MM.1S (cell line): Measurements from ENCODE around the gene KCNT1.

Experiments
- DNase-seq: peaks from one replicate; pipeline ENCODE4 v3.0.0-alpha.2; 2015
- H2AFZ ChIP-seq: fragments of 300-600 bp; sonication (generic); 2 replicates; pipeline ENCODE4 v1.6.0; 2016; ENCODE audit warnings: antibody characterized with exemption, low read length
- H3F3A ChIP-seq: fragments of 300-600 bp; sonication (generic); 2 replicates; pipeline ENCODE4 v1.6.1; 2016; ENCODE audit warnings: mild to moderate bottlenecking, antibody characterized with exemption, low read length, moderate library complexity, mixed read lengths; ENCODE audit not compliant: insufficient read depth
- H3K27ac ChIP-seq: fragments of 300-600 bp; sonication (generic); 2 replicates; pipeline ENCODE4 v1.5.1; 2016; ENCODE audit warnings: mild to moderate bottlenecking, low read length
- H3K27me3 ChIP-seq: fragments of 300-600 bp; sonication (generic); replicated peaks from 2 replicates; pipeline ENCODE4 v1.6.0; 2016; ENCODE audit warnings: low read length; ENCODE audit not compliant: insufficient read depth
- H3K36me3 ChIP-seq: fragments of 300-600 bp; sonication (generic); replicated peaks from 2 replicates; pipeline ENCODE4 v1.6.1; 2016; ENCODE audit warnings: mild to moderate bottlenecking, low read length, mixed read lengths; ENCODE audit not compliant: insufficient read depth
- H3K4me1 ChIP-seq: fragments of 300-600 bp; sonication (generic); 2 replicates; pipeline ENCODE4 v1.6.1; 2016; ENCODE audit warnings: low read length, mixed read lengths
- H3K4me2 ChIP-seq: fragments of 300-600 bp; sonication (generic); 2 replicates; pipeline ENCODE4 v1.6.0; 2016; ENCODE audit warnings: low read depth, low read length
- H3K4me3 ChIP-seq: fragments of 300-600 bp; sonication (generic); 2 replicates; pipeline ENCODE4 v1.5.1; 2016; ENCODE audit warnings: low read length, mixed read lengths
- H3K79me2 ChIP-seq: fragments of 300-600 bp; sonication (generic); 2 replicates; pipeline ENCODE4 v1.6.1; 2016; ENCODE audit warnings: mixed run types, low read length, mixed read lengths
- H3K9ac ChIP-seq: fragments of 300-600 bp; sonication (generic); 2 replicates; pipeline ENCODE4 v1.6.1; 2016; ENCODE audit warnings: low read length, mixed read lengths
- H3K9me2 ChIP-seq: fragments of 300-600 bp; sonication (generic); replicated peaks from 2 replicates; pipeline ENCODE4 v1.6.1; 2016; ENCODE audit warnings: mild to moderate bottlenecking, low read length, mixed read lengths; ENCODE audit not compliant: insufficient read depth
- H3K9me3 ChIP-seq: fragments of 300-600 bp; sonication (generic); replicated peaks from 2 replicates; pipeline ENCODE4 v1.6.1; 2016; ENCODE audit warnings: mild to moderate bottlenecking, low read length, mixed read lengths; ENCODE audit not compliant: insufficient read depth
- H4K20me1 ChIP-seq: fragments of 300-600 bp; sonication (generic); 2 replicates; pipeline ENCODE4 v1.6.1; 2016; ENCODE audit warnings: mild to moderate bottlenecking, low read length, moderate library complexity, mixed read lengths; ENCODE audit not compliant: insufficient read depth
- EZH2 ChIP-seq: fragments of 300-600 bp; sonication (generic); optimal IDR thresholded peaks from 2 replicates; pipeline ENCODE3; 2017; ENCODE audit warnings: low read depth, mild to moderate bottlenecking, antibody characterized with exemption, low read length, mixed read lengths
- EZH2phosphoT487 ChIP-seq: fragments of 300-600 bp; sonication (generic); IDR thresholded peaks from 2 replicates; pipeline ENCODE4 v1.6.1; 2018; ENCODE audit warnings: antibody characterized with exemption, low read length
- TF ChIP-seq, protein P1 (sequence below): fragments of 300-600 bp; sonication (generic); IDR thresholded peaks from 2 replicates; pipeline ENCODE4 v1.5.1; 2016; ENCODE audit warnings: antibody characterized with exemption, low read length, mixed read lengths

The KCNT1 gene

DNA sequence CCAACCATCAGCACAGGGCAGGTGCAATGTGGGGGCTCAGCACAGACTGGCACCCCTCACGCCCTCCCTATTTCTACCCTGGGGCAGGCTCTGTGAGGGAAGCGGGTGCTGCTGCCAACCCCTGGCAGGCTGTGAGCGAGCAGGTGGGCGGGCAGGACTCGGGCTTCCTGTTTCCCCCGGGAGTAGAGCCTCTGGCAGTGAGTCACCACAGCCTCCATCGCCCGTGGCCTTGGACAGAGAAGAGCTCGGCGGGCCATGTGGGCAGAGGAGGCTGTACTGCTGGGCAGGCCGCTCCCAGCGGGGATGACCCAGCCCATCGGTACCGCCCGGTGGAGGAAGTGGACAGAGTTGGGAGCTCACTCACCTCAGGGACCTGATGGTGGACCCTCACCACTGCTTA is 16.6 kb downstream of the KCNT1 start:
- Histone ChIP-seq H3K27me3 (peaks cover 88% of the 10 kb centered on the region), H3K4me1 (no peaks in the 10 kb centered on the region), H4K20me1 (no peaks in the 10 kb centered on the region), H3K9me2 (no peaks in the 10 kb centered on the region), H3K36me3 (no peaks in the 10 kb centered on the region), H3K79me2 (no peaks in the 10 kb centered on the region), H3K4me3 (no peak overlapping the region), H3K9me3 (no peaks in the 10 kb centered on the region), H3K9ac (no peak overlapping the region), H2AFZ (no peak overlapping the region), H3K27ac (no peak overlapping the region), H3K4me2 (no peak overlapping the region), H3F3A (no peaks in the 10 kb centered on the region)
- no peak for DNase-seq
- TF ChIP-seq, protein P1, sequence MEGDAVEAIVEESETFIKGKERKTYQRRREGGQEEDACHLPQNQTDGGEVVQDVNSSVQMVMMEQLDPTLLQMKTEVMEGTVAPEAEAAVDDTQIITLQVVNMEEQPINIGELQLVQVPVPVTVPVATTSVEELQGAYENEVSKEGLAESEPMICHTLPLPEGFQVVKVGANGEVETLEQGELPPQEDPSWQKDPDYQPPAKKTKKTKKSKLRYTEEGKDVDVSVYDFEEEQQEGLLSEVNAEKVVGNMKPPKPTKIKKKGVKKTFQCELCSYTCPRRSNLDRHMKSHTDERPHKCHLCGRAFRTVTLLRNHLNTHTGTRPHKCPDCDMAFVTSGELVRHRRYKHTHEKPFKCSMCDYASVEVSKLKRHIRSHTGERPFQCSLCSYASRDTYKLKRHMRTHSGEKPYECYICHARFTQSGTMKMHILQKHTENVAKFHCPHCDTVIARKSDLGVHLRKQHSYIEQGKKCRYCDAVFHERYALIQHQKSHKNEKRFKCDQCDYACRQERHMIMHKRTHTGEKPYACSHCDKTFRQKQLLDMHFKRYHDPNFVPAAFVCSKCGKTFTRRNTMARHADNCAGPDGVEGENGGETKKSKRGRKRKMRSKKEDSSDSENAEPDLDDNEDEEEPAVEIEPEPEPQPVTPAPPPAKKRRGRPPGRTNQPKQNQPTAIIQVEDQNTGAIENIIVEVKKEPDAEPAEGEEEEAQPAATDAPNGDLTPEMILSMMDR: no peak
- TF ChIP-seq EZH2 (no peak), EZH2phosphoT487 (no peak)

DNA sequence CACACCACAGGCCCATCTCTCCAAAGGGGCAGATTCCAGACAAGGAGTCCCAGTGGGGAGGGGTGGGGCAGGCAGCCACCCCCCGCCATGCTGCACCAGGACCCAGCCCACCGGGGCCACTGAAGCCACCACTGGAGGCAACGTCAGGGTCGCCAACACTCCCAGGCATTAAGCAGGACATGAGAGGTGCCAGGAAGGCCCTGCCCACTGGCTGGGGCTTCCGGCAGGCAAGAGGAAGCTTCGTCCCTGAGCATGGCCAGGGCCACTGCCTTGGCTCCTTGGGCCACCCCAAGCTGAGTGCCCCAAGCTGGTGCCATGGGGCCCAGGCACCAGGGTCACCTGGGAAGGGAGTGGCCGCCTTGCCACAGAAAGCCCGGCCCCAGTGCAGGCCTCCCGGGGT is 17.5 kb downstream of the KCNT1 start:
- Histone ChIP-seq H3K9ac (no peak overlapping the region), H3K4me2 (no peak overlapping the region), H3K36me3 (no peaks in the 10 kb centered on the region), H3K9me3 (no peaks in the 10 kb centered on the region), H3F3A (no peaks in the 10 kb centered on the region), H4K20me1 (no peaks in the 10 kb centered on the region), H3K27me3 (peaks cover 93% of the 10 kb centered on the region), H2AFZ (no peak overlapping the region), H3K4me1 (no peaks in the 10 kb centered on the region), H3K79me2 (no peaks in the 10 kb centered on the region), H3K4me3 (no peak overlapping the region), H3K27ac (no peak overlapping the region), H3K9me2 (no peaks in the 10 kb centered on the region)
- TF ChIP-seq EZH2phosphoT487 (no peak), EZH2 (no peak)
- TF ChIP-seq, protein P1: no peak
- DNase-seq: no peak

DNA sequence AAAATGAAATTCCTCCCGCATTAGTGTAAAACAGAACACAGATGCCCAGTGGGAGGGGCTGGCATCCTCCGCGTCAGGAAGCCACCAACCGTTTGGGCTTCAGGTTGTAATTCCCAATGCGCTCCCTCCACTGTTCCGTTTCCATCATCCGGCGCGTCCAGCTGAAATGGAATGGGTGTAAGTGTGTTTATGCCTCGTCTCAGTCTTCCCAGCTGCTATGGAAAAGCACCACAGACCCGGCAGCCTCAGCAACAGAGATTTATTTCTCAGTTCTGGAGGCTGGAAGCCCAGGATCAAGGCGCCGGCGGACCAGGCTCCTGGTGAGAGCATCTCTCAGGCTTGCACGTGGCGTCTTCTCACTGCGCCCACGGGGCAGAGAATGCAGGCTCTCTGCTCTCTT is 20.4 kb downstream of the KCNT1 start:
- no peaks in the 10 kb centered on the region for H3F3A ChIP-seq
- no peaks in the 10 kb centered on the region for H3K9me2 ChIP-seq
- H3K9ac ChIP-seq: no peak overlapping the region
- no peak overlapping the region for H3K4me2 ChIP-seq
- no peak overlapping the region for H3K27ac ChIP-seq
- DNase-seq: no peak
- H4K20me1 ChIP-seq: no peaks in the 10 kb centered on the region
- no peaks in the 10 kb centered on the region for H3K79me2 ChIP-seq
- H3K4me3 ChIP-seq: no peak overlapping the region
- H3K27me3 ChIP-seq: peaks cover 93% of the 10 kb centered on the region
- no peak for TF ChIP-seq EZH2phosphoT487
- TF ChIP-seq, protein P1: no peak
- TF ChIP-seq EZH2: no peak
- H2AFZ ChIP-seq: no peak overlapping the region
- no peaks in the 10 kb centered on the region for H3K9me3 ChIP-seq
- no peaks in the 10 kb centered on the region for H3K36me3 ChIP-seq
- H3K4me1 ChIP-seq: no peaks in the 10 kb centered on the region
